T-cell (primary cell): ENCODE measurements around the gene SMIM17. TPM values are rescaled to one million over a fixed set of nuclear protein-coding genes. Genes with fewer than 3 reads are reported as not detected.
A peak's percentile ranks its signal among the peaks of the same experiment; 100 is the strongest.

ENCODE experiments used
- ATAC-seq, 4 experiments: fragments of 200-7000 bp in 3 of 4; fragments of 150-1000 bp in 1 of 4; cut with Tn5 transposase; replicated peaks in 1 of 4; 1 replicate in 3 of 4; 2 replicates in 1 of 4; pipeline ENCODE4 v1.10.0; 2021; ENCODE audit warnings: moderate library complexity in 3 of 4, mild to moderate bottlenecking in 2 of 4, moderate number of reproducible peaks in 1 of 4
- CTCF ChIA-PET, 2 donors: fragments of 300-600 bp; sonication (Branson Sonifier 250); formaldehyde crosslinking; loops; one replicate each; lab custom pipeline; 2022; ENCODE audit warnings: antibody characterized with exemption in 2 of 2; lab: Charles Lee
- POLR2A ChIA-PET, 2 donors: fragments of 300-600 bp; sonication (Branson Sonifier 250); formaldehyde crosslinking; loops; one replicate each; lab custom pipeline; 2022; ENCODE audit warnings: antibody characterized with exemption in 2 of 2; lab: Charles Lee
- DNase-seq, 35 experiments: peaks; one replicate each; pipeline versions ENCODE4 v3.0.0 to v3.0.0-alpha.2; 2013 to 2023
- H3K27ac ChIP-seq: one replicate; pipeline ENCODE4 v1.5.1; 2013; ENCODE audit warnings: low read length
- H3K27me3 ChIP-seq, 2 experiments: replicated peaks in 1 of 2; 1 replicate in 1 of 2; 2 replicates in 1 of 2; pipeline versions ENCODE4 v1.6.1 to v1.7.0; 2013; ENCODE audit warnings: low read length in 1 of 2, mixed read lengths in 1 of 2; ENCODE audit not compliant: control insufficient read depth in 2 of 2, insufficient read depth in 2 of 2; ENCODE audit errors: extremely low read depth in 1 of 2
- H3K36me3 ChIP-seq, 2 donors: 1 replicate in 1 of 2; 2 replicates in 1 of 2; pipeline versions ENCODE4 v1.6.1 to v1.7.0; 2013; ENCODE audit warnings: low read length in 1 of 2; ENCODE audit not compliant: control insufficient read depth in 2 of 2, insufficient read depth in 1 of 2; ENCODE audit errors: extremely low read depth in 1 of 2
- H3K4me1 ChIP-seq, 2 experiments: 1 replicate in 1 of 2; 2 replicates in 1 of 2; pipeline versions ENCODE4 v1.6.1 to v1.7.0; 2013; ENCODE audit warnings: low read length in 2 of 2, mixed read lengths in 1 of 2; ENCODE audit not compliant: insufficient read depth in 2 of 2, control insufficient read depth in 1 of 2; ENCODE audit errors: extremely low read depth in 1 of 2
- H3K4me3 ChIP-seq, 2 donors: 1 replicate in 1 of 2; 2 replicates in 1 of 2; pipeline versions ENCODE4 v1.5.1 to v1.7.0; 2013; ENCODE audit warnings: mild to moderate bottlenecking in 2 of 2, low read length in 1 of 2, moderate library complexity in 1 of 2; ENCODE audit not compliant: control insufficient read depth in 1 of 2; ENCODE audit errors: extremely low read depth in 1 of 2
- H3K9me3 ChIP-seq: 2 replicates; pipeline ENCODE4 v1.7.0; 2013
- H3K27ac Mint-ChIP-seq, 2 donors: one replicate each; pipeline ENCODE4 v1.8.0; 2020 to 2021; ENCODE audit warnings: mild to moderate bottlenecking in 2 of 2, mixed read lengths in 2 of 2
- H3K27me3 Mint-ChIP-seq, 2 donors: one replicate each; pipeline ENCODE4 v1.8.0; 2021 to 2022; ENCODE audit warnings: mixed read lengths in 2 of 2
- H3K36me3 Mint-ChIP-seq: one replicate; pipeline ENCODE4 v1.8.0; 2021; ENCODE audit warnings: mixed read lengths
- H3K4me1 Mint-ChIP-seq, 3 donors: one replicate each; pipeline ENCODE4 v1.8.0; 2020 to 2022; ENCODE audit warnings: mixed read lengths in 3 of 3, mild to moderate bottlenecking in 1 of 3
- H3K4me3 Mint-ChIP-seq, 3 donors: one replicate each; pipeline ENCODE4 v1.8.0; 2020 to 2022; ENCODE audit warnings: mild to moderate bottlenecking in 3 of 3, mixed read lengths in 3 of 3, moderate library complexity in 3 of 3
- H3K9me3 Mint-ChIP-seq, 3 donors: one replicate each; pipeline ENCODE4 v1.8.0; 2020 to 2022; ENCODE audit warnings: mixed read lengths in 3 of 3
- WGBS: methylation state at CpG from one replicate; pipeline ENCODE4 v1.1.5; 2013; ENCODE audit warnings: missing lambda C conversion rate; ENCODE audit not compliant: insufficient coverage; 5-methylcytosine and 5-hydroxymethylcytosine counted together
- total RNA-seq, 35 experiments: library from RNA in 6 of 35; stranded (reverse) in 6 of 35; fragments of 120-200 nt in 1 of 35; gene quantifications; one replicate each; pipeline versions ENCODE4 v1.2.1 to v1.2.4 and lab custom pipeline; 2013 to 2026

SMIM17 gene
- total RNA-seq, 5 donors from 2014 or later (not counting 1 experiment from before 2014, with no cell fraction given), result not detected

DNA sequence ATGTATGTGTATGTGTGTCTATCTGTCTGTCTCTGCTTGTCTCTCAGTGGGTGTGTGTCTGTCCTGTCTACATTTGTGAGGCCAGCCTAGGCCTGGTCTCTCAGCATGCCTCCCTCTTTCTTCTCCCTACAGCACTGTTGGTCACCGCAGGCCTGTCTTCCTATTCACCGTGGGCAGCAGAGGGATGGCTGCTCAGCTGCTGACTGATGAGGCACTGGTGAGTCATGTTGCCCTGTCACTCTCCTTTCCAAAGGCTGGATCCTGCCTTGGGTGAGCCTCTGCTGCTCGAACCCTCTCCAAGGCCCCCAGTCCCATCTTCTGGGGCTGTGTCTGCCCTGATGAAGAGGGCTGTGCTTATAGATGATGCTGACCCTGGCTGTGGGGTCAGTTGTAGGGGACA lies 41.6 kb upstream of the SMIM17 start:
- H3K4me3 Mint-ChIP-seq, result no peak overlapping the region
- DNase-seq (no peak), ATAC-seq (no peak)
- POLR2A ChIA-PET, result no interaction called here
- WGBS, result 92% methylated on average over 2 of the region's 3 CpGs
- Histone ChIP-seq H3K4me3 (peak overlapping the region in 1 of 2 donors; percentile 42), H3K4me1 (no peaks in the 10 kb centered on the region), H3K27me3 (no peaks in the 10 kb centered on the region), H3K9me3 (peaks cover 13% of the 10 kb centered on the region), H3K36me3 (peaks cover 7 to 13% of the 10 kb centered on the region in 2 donors), H3K27ac (no peak overlapping the region)
- CTCF ChIA-PET, result no interaction called here
- no peaks in the 10 kb centered on the region for H3K27me3 Mint-ChIP-seq
- H3K27ac Mint-ChIP-seq, result no peak overlapping the region
- peaks cover 20 to 52% (median 46%) of the 10 kb centered on the region in 3 donors for H3K9me3 Mint-ChIP-seq
- peaks cover 7 to 11% (median 9%) of the 10 kb centered on the region in 3 donors for H3K4me1 Mint-ChIP-seq
- H3K36me3 Mint-ChIP-seq, result peaks cover 70% of the 10 kb centered on the region

DNA sequence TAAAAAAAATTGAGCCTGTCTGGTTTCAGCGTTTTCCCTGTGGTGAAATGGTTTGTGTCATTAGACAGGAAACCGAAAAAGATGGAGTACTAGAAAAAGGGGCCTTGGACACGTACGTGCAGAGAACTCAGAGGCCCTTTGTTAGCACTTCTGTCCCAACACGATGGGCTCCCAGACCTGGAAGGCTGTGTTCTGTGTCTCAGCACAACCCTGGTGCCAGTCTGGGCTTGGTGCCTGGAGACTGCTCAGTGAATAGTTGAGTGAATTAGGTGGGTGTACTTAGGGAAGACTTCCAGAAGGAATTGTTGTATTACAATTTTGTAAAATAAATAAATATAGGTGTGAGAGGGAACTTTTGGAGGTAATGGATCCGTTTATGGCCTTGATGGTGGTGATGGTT lies 39.1 kb upstream of the SMIM17 start:
- Mint-ChIP-seq H3K27me3 (no peaks in the 10 kb centered on the region), H3K27ac (no peak overlapping the region), H3K4me1 (peaks cover 0 to 5% (median 4%) of the 10 kb centered on the region in 3 donors), H3K36me3 (peaks cover 77% of the 10 kb centered on the region), H3K4me3 (no peak overlapping the region), H3K9me3 (peaks cover 21 to 66% (median 55%) of the 10 kb centered on the region in 3 donors)
- POLR2A ChIA-PET, result no interaction called here
- H3K27me3 ChIP-seq, result no peaks in the 10 kb centered on the region
- H3K4me1 ChIP-seq, result no peaks in the 10 kb centered on the region
- DNase-seq (no peak), ATAC-seq (no peak)
- CTCF ChIA-PET, result no interaction called here
- H3K9me3 ChIP-seq, result peaks cover 17% of the 10 kb centered on the region
- H3K27ac ChIP-seq, result no peak overlapping the region
- WGBS, result 87% methylated on average over 5 of the region's 6 CpGs
- peak overlapping the region in 1 of 2 donors; percentile 5 for H3K4me3 ChIP-seq
- H3K36me3 ChIP-seq, result peaks cover 12 to 13% of the 10 kb centered on the region in 2 donors

DNA sequence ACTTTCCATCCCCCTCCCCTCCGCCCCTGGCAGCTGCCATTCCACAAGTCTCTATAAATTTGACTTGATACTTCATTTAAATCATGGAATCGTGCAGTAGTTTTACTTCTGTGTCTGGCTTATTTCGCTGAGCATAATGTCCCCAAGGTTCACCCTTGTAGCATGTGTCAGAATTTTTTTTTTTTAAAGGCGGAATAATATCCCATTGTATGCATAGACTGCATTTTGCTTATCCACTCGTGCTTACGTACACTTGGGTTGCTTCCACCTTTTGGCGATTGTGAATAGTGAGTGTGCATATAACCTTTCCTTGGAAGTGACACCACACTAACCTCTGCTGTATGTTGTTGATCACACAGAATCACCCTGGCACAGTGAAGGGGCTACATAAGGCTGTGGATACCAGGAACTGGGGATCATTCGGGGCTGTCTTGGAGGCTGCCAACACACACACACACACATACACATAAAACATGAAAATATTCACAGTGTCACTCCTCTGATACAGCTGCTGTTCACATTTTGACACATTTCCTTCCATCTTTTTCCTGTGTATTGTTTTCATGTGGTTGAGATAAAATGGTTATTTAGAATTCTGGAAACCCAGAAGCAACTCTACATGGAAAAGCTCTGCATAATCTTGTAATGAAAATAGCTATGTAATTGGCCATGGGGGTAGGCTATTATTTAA lies 34.5 kb upstream of the SMIM17 start:
- Mint-ChIP-seq H3K36me3 (peaks cover 86% of the 10 kb centered on the region), H3K27me3 (no peaks in the 10 kb centered on the region), H3K9me3 (peaks cover 15 to 74% (median 55%) of the 10 kb centered on the region in 3 donors), H3K4me3 (no peak overlapping the region), H3K27ac (no peak overlapping the region), H3K4me1 (no peaks in the 10 kb centered on the region)
- H3K27ac ChIP-seq, result no peak overlapping the region
- H3K36me3 ChIP-seq, result peaks cover 3 to 12% of the 10 kb centered on the region in 2 donors
- H3K4me1 ChIP-seq, result no peaks in the 10 kb centered on the region
- ATAC-seq (no peak), DNase-seq (no peak)
- H3K9me3 ChIP-seq, result peaks cover 19% of the 10 kb centered on the region
- CTCF ChIA-PET, result no interaction called here
- no peaks in the 10 kb centered on the region for H3K27me3 ChIP-seq
- H3K4me3 ChIP-seq, result no peak overlapping the region
- POLR2A ChIA-PET, result no interaction called here
- WGBS, result 100% methylated on average over 3 of the region's 8 CpGs

DNA sequence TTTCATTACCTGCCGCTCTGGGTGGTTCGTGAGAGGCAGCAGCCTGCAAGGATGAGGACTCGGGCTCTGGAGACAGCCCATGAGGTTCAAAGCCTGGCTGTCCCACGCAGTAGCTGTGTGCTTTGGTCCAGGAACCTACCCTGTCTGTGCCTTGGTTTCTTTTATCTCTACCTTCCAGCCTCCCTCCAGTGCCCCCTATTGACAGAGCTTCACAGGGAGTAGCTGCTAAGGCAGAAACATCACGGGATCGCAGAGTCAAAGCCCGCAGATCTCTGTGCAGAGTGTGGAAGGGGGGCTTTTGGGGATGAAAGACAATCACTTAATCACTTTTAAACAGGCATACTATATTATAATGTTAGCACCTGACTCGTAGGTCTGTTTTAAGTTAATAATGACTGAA lies 31.7 kb upstream of the SMIM17 start:
- no peak for ATAC-seq
- Mint-ChIP-seq H3K27ac (no peak overlapping the region), H3K27me3 (no peaks in the 10 kb centered on the region), H3K9me3 (peaks cover 26 to 88% (median 63%) of the 10 kb centered on the region in 3 donors), H3K4me1 (no peaks in the 10 kb centered on the region), H3K4me3 (no peak overlapping the region), H3K36me3 (peaks cover 95% of the 10 kb centered on the region)
- Histone ChIP-seq H3K27ac (no peak overlapping the region), H3K9me3 (peaks cover 17% of the 10 kb centered on the region), H3K4me1 (no peaks in the 10 kb centered on the region), H3K27me3 (no peaks in the 10 kb centered on the region), H3K4me3 (peak overlapping the region in 1 of 2 donors; percentile 52), H3K36me3 (peaks cover 4 to 7% of the 10 kb centered on the region in 2 donors)
- ChIA-PET POLR2A (no interaction called here), CTCF (no interaction called here)
- no peak for DNase-seq
- 72% methylated on average over 4 of the region's 8 CpGs for WGBS

DNA sequence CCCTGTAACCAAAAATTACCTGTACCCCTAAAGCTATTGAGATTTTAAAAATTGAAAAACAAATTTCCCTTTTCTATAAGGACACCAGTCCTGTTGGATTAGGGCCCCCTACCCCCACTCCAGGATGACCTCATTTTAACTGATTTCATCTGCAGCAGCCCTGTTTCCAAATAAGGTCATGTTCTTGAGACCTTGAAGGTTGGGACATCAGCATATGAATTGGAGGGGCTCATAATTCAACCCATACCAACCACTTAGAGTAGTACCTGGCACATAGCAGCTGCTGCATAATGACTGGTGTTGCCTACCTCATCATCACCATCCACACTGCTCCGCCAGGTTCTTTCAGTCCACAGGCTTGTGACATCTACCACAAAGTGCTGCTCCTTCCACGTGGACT lies 30.2 kb upstream of the SMIM17 start:
- 90% methylated on average over 2 of the region's 2 CpGs for WGBS
- Histone ChIP-seq H3K4me3 (no peak overlapping the region), H3K4me1 (no peaks in the 10 kb centered on the region), H3K9me3 (peaks cover 17% of the 10 kb centered on the region), H3K27ac (no peak overlapping the region), H3K36me3 (peaks cover 4 to 13% of the 10 kb centered on the region in 2 donors), H3K27me3 (no peaks in the 10 kb centered on the region)
- DNase-seq, result no peak
- H3K27me3 Mint-ChIP-seq, result no peaks in the 10 kb centered on the region
- ChIA-PET CTCF (no interaction called here), POLR2A (no interaction called here)
- H3K4me3 Mint-ChIP-seq, result no peak overlapping the region
- peaks cover 29 to 90% (median 69%) of the 10 kb centered on the region in 3 donors for H3K9me3 Mint-ChIP-seq
- H3K36me3 Mint-ChIP-seq, result peaks cover 97% of the 10 kb centered on the region
- H3K4me1 Mint-ChIP-seq, result no peaks in the 10 kb centered on the region
- ATAC-seq, result no peak
- no peak overlapping the region for H3K27ac Mint-ChIP-seq

DNA sequence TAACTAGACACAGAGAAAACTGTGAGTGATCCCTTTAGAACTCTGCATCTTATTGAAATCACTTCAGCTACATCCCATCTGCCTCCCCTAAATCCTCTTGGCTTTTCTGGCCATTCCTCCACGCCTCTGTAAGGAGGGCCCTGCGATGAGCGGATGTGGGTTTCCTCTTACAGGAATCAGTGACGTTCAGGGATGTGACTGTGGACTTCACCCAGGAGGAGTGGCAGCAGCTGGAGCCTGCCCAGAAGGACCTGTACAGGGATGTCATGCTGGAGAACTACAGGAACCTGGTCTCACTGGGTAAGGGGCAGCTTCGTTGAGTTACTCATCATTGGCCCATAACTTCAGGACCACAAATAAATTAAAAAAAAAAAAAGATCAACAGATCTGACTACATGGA lies 29.3 kb upstream of the SMIM17 start:
- Histone ChIP-seq H3K36me3 (peaks cover 0 to 16% of the 10 kb centered on the region in 2 donors), H3K9me3 (peaks cover 13% of the 10 kb centered on the region), H3K4me3 (no peak overlapping the region), H3K27ac (no peak overlapping the region), H3K4me1 (no peaks in the 10 kb centered on the region), H3K27me3 (no peaks in the 10 kb centered on the region)
- no peaks in the 10 kb centered on the region for H3K27me3 Mint-ChIP-seq
- peaks cover 29 to 87% (median 69%) of the 10 kb centered on the region in 3 donors for H3K9me3 Mint-ChIP-seq
- peaks cover 97% of the 10 kb centered on the region for H3K36me3 Mint-ChIP-seq
- ATAC-seq (no peak), DNase-seq (no peak)
- ChIA-PET POLR2A (no interaction called here), CTCF (no interaction called here)
- WGBS, result 72% methylated on average over 3 of the region's 5 CpGs
- no peak overlapping the region for H3K4me3 Mint-ChIP-seq
- no peak overlapping the region for H3K27ac Mint-ChIP-seq
- H3K4me1 Mint-ChIP-seq, result no peaks in the 10 kb centered on the region
